ENCODE results near the gene KCNH1.

GRCh38 chr1:210629276-210629675 lies 504.7 kb downstream of the KCNH1 start:
- TF ChIP-seq CTCF (conservative IDR thresholded peaks at IDR 0.05; ENCODE audit: low read depth, low read length) (no peak), EZH2 (IDR thresholded peaks at IDR 0.05; ENCODE audit: borderline replicate concordance, low read depth, low read length, poor library complexity, severe bottlenecking) (no peak)

All from A673 (cell line).